ENCODE data around the gene FRMD1. TPM values are rescaled to one million over a fixed set of nuclear protein-coding genes. Genes with fewer than 3 reads are reported as not detected.

The FRMD1 gene
- total and polyA plus RNA-seq, 10 of the 15 experiments (the other 5 are each of a cell fraction or from before 2014, with no cell fraction given) = not detected

- TF ChIP-seq, protein P1, sequence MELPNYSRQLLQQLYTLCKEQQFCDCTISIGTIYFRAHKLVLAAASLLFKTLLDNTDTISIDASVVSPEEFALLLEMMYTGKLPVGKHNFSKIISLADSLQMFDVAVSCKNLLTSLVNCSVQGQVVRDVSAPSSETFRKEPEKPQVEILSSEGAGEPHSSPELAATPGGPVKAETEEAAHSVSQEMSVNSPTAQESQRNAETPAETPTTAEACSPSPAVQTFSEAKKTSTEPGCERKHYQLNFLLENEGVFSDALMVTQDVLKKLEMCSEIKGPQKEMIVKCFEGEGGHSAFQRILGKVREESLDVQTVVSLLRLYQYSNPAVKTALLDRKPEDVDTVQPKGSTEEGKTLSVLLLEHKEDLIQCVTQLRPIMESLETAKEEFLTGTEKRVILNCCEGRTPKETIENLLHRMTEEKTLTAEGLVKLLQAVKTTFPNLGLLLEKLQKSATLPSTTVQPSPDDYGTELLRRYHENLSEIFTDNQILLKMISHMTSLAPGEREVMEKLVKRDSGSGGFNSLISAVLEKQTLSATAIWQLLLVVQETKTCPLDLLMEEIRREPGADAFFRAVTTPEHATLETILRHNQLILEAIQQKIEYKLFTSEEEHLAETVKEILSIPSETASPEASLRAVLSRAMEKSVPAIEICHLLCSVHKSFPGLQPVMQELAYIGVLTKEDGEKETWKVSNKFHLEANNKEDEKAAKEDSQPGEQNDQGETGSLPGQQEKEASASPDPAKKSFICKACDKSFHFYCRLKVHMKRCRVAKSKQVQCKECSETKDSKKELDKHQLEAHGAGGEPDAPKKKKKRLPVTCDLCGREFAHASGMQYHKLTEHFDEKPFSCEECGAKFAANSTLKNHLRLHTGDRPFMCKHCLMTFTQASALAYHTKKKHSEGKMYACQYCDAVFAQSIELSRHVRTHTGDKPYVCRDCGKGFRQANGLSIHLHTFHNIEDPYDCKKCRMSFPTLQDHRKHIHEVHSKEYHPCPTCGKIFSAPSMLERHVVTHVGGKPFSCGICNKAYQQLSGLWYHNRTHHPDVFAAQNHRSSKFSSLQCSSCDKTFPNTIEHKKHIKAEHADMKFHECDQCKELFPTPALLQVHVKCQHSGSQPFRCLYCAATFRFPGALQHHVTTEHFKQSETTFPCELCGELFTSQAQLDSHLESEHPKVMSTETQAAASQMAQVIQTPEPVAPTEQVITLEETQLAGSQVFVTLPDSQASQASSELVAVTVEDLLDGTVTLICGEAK (IDR thresholded peaks at IDR 0.05; ENCODE audit: borderline replicate concordance) = no peak
These were observed 58.8 kb downstream of the FRMD1 start (continued) for GRCh38 chr6:168020242-168020641.

- intact Hi-C loops (cut with micrococcal nuclease; ENCODE audit: unreplicated experiment) = no loop called here
- 62% methylated on average over 15 of the region's 15 CpGs for WGBS (ENCODE audit: insufficient coverage, insufficient replicate concordance, low lambda C conversion rate, missing lambda C conversion rate)
- ChIA-PET CTCF (no interaction called here), SMC1A (ENCODE audit: uncharacterized antibody, unreplicated experiment) (no interaction called here), POLR2A (no interaction called here), RAD21 (ENCODE audit: unreplicated experiment) (no interaction called here)
- Histone ChIP-seq H3K4me2 (ENCODE audit: control insufficient read depth, insufficient read depth) (no peak overlapping the region), H3K4me1 (ENCODE audit: control insufficient read depth, insufficient read depth, low read length) (no peaks in the 10 kb centered on the region), H3K36me3 (ENCODE audit: control insufficient read depth in 2 of 2, insufficient read depth in 2 of 2, low read length in 1 of 2) (no peaks in the 10 kb centered on the region), H3K79me2 (ENCODE audit: control insufficient read depth, insufficient read depth, low read length) (no peaks in the 10 kb centered on the region), H4K20me1 (ENCODE audit: control insufficient read depth, insufficient read depth) (no peaks in the 10 kb centered on the region), H3K4me3 (no peak overlapping the region), H3K27me3 (replicated peaks in 1 of 2; ENCODE audit: control insufficient read depth in 2 of 2, insufficient read depth in 2 of 2, low read length in 1 of 2) (no peaks in the 10 kb centered on the region), H3K9ac (ENCODE audit: control insufficient read depth, insufficient read depth, low read length) (no peak overlapping the region), H3K9me3 (replicated peaks; ENCODE audit: control insufficient read depth, insufficient read depth, low read length) (no peaks in the 10 kb centered on the region), H2AFZ (ENCODE audit: control insufficient read depth, low read depth, low read length) (no peak overlapping the region), H3K27ac (ENCODE audit: control insufficient read depth, insufficient read depth) (no peak overlapping the region)
- in situ Hi-C loops (cut with MboI) = no loop called here
- DNase-seq (ENCODE audit: low read depth, low spot score) (no peak), FAIRE-seq (no peak), ATAC-seq (no peak)
- no TSS peak for BruUV-seq (replicated peaks)
- TF ChIP-seq, protein P2, sequence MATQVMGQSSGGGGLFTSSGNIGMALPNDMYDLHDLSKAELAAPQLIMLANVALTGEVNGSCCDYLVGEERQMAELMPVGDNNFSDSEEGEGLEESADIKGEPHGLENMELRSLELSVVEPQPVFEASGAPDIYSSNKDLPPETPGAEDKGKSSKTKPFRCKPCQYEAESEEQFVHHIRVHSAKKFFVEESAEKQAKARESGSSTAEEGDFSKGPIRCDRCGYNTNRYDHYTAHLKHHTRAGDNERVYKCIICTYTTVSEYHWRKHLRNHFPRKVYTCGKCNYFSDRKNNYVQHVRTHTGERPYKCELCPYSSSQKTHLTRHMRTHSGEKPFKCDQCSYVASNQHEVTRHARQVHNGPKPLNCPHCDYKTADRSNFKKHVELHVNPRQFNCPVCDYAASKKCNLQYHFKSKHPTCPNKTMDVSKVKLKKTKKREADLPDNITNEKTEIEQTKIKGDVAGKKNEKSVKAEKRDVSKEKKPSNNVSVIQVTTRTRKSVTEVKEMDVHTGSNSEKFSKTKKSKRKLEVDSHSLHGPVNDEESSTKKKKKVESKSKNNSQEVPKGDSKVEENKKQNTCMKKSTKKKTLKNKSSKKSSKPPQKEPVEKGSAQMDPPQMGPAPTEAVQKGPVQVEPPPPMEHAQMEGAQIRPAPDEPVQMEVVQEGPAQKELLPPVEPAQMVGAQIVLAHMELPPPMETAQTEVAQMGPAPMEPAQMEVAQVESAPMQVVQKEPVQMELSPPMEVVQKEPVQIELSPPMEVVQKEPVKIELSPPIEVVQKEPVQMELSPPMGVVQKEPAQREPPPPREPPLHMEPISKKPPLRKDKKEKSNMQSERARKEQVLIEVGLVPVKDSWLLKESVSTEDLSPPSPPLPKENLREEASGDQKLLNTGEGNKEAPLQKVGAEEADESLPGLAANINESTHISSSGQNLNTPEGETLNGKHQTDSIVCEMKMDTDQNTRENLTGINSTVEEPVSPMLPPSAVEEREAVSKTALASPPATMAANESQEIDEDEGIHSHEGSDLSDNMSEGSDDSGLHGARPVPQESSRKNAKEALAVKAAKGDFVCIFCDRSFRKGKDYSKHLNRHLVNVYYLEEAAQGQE (IDR thresholded peaks at IDR 0.05; ENCODE audit: low read depth, low read length) = no peak
- TF ChIP-seq MYC (IDR thresholded peaks at IDR 0.05; ENCODE audit: insufficient read depth, insufficient read length, insufficient replicate concordance, low read length, severe bottlenecking) (no peak), CUX1 (IDR thresholded peaks at IDR 0.05; ENCODE audit: insufficient replicate concordance, low read depth, low read length) (no peak), POU2F2 (IDR thresholded peaks at IDR 0.05; ENCODE audit: borderline replicate concordance, low read depth, low read length) (no peak), MTA3 (IDR thresholded peaks at IDR 0.05; ENCODE audit: borderline replicate concordance, low read length) (no peak), CHD2 (IDR thresholded peaks at IDR 0.05; ENCODE audit: borderline replicate concordance, low read depth, low read length) (no peak), POLR2A (IDR thresholded peaks at IDR 0.05; ENCODE audit: low read depth, low read length) (no peak)
These were observed 60.3 kb downstream of the FRMD1 start for GRCh38 chr6:168018664-168019063.
